ENCODE measurements around the gene SF3B1.
"Not testable (repeated sequence)": the region's sequence is repeated elsewhere in the genome, so short reads cannot be mapped to it uniquely, and the experiment has no call there.

SF3B1 gene

DNA sequence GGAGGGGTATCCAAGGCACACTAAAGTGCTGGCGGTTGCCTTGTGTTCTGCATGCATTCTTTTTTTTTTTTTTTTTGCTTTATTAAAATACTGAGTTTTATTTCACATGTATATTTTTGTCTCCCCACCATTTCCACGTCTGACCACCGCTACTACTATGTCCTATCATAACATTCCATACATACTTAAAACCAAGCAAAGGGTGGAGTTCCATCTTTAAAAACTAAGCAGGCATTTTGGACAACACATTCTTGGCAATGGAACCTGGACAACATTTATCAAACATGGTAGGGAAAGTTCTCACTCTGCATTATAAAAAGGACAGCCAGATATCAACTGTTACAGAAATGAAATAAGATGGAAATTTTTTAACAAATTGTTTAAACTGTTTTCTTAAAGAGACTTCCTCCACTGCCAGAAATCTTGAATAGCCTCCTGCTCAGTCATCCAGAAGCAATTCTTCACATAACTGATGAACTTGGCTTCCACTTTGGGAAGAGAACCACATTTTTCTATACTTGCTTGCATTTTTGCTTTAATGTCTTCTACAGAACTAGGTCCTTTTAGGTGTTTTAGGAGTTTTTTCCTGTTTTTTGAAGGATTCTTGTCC lies 55.4 kb downstream of the SF3B1 start:
- DNase-seq = not testable (repeated sequence)

DNA sequence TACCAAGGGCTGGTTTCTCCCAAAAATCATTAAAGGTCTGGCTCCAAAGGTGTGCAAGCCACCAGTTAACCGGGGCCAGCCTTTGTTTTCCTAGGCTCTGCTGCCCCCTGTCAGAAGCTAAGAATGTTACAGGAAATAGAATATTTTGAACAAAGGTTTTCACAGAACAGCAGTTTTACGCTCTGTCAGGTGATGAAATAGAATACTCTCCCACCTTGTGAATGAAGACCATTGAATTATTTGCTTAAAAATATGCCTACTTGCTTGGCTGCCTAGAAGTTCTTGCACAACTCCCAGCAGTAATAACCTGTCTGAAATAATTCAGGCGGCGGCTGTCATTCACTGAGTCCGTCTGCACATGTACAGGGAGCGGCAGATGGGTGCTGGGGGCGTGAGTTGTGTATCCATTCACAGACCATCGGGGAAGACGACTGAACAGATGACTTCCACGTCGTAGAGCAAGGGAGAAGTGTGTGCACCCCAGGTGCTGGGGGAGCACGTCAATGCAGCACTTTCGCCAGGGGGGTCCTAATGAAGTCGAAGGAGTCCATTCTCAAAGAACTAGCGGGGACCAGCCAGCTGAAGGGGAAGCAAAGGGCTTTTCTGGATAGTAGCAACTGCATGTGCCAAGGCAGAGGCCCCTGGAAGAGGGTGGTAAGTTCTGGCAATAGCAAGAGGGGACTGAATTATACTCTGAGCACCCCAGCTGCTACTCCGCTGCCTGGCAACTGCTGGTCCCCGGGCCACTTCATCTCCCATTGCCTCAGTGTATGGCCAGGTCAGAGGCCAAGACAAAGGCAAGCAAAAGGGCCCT lies 56.1 kb downstream of the SF3B1 start:
- DNase-seq = peak; percentile 78

DNA sequence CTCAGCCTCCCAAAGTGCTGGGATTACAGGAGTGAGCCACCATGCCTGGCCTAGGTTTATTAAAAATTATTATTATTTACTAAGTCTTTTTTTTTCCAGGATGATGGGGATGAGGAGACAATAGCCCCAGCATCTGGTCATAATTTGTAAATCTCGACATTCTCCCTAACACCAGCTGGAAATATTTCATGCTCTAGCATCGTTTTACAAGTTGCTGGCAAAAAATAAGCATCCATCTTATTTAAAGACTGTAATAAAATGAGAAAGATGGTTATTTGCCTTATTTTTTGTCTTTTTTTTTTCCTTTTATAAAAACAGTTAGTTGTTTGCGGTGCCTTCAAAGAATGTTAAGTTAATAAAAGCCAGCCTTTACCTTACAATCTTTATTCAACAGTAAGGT lies 56.7 kb downstream of the SF3B1 start:
- DNase-seq = no peak

DNA sequence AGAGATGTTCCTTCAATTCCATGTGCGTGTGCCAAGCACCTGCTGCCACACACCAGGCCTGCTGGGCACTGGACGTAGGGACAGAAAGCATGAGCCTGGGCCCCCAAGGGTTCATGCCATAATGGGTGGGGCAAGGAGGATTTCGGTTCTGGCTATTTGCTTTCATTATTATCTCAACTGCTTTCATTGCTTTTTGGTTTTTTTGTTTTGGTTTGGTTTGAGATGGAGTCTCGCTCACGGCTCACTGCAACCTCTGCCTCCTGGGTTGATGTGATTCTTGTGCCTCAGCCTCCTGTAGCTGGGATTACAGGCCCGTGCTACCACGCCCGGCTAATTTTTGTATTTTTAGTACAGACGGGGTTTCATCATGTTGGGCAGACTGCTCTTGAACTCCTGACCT lies 57.2 kb downstream of the SF3B1 start:
- no peak for DNase-seq

DNA sequence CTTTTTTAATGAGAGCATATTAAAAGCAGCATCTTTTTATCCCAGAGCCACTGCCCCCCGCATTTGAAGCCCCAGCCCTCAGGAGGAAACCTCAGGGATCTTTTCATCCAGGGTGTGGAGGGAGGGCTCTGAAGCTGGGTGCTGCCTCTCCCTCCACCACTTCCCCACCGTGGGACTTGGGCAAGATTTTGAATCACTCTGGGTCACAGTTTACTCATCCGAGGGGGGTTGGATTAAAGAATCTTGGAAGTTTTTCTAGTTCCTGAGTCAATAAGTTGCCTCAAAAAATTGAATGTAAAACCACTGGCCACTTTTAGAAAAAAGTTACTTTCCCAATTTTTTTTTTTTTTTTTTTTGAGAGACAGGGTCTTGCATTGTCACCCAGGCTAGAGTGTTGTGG lies 62.2 kb downstream of the SF3B1 start:
- no peak for DNase-seq

DNA sequence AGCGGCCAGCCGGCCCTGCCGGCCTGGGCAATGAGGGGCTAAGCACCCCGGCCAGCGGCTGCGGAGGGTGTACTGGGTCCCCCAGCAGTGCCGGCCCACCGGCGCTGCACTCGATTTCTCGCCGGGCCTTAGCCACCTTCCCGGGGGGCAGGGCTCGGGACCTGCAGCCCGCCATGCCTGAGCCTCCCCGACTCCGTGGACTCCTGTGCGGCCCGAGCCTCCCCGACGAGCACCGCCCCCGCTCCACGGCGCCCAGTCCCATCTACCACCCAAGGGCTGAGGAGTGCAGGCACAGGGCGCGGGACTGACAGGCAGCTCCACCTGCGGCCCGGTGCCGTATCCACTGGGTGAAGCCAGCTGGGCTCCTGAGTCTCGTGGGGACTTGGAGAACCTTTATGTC lies 64.2 kb downstream of the SF3B1 start:
- not testable (repeated sequence) for DNase-seq

DNA sequence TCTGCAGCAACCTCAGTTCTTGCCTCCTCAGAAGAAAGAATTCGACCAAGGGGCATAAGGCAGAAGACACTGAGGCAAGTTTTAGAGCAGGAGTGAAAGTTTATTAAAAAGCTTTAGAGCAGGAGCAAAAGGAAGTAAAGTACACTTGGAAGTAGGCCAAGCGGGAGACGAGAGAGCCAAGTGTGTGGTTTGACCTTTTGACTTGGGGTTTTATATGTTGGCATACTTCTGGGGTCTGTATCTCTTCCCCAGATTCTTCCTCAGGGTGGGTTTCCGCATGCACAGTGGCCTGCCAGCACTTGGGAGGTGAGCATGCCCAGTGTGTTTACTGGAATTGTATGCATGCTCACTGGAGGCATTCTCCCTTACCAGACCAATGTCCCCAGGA lies 64.9 kb downstream of the SF3B1 start:
- DNase-seq = no peak

DNA sequence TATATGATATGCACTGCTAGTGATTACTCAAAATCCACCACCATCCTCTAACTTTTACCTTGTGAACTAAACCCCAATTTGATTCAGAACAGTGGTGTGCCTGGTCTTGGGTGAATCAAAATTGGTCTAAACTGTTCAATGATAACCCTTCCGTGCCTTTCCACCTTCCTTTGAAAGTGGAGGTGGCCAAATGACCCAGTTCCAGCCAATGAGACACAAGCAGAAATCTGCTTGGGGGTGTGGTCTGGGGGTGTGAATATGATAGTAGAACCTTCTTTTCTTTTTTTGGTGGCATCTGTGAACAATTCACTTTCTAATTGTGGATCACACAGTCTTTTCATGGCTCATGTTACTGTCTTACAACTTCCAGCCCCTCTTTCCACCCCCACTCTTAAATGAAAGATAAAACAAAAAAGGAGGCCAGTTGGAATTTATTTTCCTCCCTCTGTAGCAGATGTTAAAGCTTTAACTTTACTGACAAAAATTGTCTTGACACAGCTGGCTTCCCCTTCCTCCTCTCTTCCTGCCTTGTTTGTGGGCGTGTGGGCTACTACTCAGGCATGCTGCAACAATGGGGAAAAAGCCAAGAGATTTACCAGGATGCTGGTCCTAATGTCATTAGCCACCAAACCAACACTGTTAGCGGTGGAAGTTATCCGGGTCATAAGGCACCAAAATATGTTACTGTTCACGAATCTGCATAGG lies 65.4 kb downstream of the SF3B1 start:
- no peak for DNase-seq

DNA sequence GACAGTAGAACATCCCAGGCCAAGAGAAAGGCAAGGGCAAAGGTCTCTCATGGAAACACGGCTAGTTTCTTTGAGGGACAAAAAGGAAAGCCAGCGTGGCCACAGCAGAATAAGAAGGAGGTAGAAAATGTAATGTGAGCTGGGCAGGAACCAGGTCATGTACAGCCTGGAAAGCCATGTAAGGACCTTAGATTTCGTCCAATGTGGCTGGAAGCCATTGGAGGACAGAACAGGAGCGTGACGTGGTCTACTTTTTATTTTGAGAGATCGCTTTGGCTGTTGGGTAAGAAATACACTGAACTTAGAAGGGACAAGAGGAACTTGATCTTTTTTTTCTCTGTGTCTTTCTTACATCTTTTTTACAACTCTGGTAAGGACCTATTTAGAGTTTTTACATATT lies 66.4 kb downstream of the SF3B1 start:
- no peak for DNase-seq

DNA sequence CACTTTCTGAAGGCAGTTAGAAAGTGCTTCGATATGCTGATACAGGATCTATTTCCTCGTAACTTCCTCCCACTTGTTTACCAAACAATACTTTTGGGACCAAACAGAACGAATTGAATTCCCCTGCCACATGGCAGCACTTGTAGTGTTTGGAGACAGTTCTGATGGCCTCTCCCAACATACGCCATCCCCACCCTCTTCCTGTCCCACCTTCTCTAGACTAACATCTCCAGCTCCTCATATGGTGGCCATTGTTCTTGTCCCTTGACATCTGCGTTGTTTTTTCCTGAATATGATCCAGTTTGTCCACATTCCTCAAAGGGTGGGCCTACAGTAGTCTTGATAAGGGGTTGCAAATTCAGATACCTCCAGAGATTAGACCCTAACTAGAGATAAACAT lies 70.8 kb downstream of the SF3B1 start:
- DNase-seq = no peak

DNA sequence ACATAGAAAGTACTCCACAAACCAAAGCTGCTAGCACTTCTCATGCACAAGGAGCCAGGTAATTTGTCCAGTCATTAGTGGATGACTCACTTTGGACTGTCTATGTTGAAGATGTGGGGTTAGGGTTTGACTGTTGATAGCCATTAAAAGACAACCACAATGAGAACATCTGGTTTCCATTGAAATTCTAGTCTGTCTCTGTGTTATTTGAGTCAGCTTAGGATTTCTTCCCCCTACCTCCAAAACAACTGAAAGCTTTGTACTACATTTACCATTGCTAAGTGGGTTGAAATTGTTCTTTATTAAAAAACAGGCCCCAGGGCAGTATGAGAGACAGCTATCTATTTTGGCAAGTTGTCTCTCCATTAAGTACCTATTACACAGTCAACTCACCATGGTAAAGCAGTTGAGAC lies 74.1 kb downstream of the SF3B1 start:
- peak; percentile 71 for DNase-seq

DNA sequence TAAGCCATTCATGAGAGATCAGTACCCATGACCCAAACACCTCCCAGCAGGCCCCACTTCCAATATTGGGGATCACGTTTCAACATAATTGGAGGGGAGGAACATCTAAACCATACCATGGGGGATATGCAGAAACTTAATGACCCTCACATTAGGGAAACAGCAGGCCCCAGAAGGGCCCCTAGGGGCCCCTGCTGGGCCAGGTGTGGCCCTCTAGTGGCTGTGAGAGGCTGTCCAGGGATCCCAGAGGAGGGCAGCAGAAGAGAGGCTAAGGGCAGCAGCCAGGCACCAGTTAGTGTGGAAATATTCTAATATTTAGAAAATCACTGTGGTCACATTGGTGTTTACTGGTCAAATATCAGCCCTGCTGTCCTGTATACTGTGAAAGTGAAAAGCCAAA lies 75.0 kb downstream of the SF3B1 start:
- no peak for DNase-seq

DNA sequence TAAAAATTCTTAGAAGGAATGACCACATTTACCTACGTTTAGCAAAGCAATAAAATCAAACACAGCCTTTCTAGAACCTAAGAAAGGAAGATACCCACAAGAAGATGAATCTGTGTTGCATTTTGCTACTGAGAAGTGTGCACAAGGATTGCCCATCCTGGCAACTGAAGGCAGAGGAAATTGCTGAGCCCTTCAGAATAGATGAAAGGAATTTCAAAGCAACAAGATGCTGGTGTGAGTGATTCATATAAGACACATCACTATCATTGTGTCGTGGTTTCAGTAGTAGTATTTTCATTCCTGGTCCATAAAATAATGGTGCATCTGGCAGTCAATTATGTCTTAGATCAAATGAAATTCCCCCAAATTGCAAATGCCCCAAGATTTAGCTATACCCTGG lies 75.9 kb downstream of the SF3B1 start:
- DNase-seq = peak; percentile 25

DNA sequence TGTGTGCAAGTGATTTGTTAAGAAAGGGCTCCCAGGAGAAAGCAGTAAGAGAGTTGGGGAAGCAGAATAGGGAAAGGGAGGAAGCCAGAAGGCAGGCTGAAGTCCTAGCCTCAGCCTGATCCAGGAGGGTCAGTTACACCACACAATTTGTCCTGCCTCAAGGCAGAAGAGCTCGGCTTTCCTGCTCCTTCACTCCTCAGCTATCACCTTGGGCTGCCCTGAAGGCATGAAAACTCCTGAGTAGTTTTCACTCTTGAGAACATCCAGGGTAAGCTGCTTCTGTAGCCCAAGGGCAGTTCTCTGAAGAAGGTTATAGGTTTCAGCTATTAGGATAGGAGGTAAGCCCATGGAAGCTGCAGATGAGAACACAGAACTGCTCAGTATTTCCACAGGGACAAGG lies 76.8 kb downstream of the SF3B1 start:
- DNase-seq = no peak

DNA sequence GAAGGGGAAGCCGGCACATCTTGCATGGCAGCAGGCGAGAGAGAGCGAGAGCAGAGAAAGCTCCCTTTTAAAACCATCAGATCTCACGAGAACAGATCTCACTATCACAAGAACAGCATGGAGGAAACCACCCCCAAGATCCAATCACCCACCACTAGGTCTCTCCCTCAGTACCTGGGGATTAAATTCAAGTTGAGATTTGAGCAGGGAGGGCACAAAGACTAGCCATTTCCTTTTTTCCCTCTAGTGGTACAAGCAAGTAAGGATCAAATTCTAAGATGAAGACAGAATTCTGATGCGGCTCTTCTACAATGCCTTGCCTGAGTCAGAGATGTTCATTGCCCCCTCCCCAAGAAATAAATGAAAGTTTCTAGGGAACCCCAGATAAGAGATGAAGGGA lies 78.7 kb downstream of the SF3B1 start:
- no peak for DNase-seq

DNA sequence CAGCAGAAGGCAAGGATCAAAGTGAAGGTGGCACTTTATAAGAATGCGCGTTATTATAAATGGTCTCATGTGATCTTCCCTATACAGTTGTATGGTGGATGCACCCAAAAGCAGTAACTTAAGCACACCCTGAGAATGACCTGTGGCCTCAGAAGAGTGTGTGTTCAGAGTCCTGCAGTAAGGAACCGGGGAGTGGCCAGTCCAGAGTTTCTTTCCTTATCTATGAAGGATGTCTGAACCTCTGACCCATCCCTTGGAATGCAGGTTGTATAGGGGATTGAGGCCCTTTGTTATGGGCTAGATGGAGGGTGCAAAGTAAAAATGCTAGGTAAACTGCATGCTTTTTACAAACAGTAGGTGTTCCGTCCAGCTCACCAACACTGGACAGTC lies 80.7 kb downstream of the SF3B1 start:
- no peak for DNase-seq

DNA sequence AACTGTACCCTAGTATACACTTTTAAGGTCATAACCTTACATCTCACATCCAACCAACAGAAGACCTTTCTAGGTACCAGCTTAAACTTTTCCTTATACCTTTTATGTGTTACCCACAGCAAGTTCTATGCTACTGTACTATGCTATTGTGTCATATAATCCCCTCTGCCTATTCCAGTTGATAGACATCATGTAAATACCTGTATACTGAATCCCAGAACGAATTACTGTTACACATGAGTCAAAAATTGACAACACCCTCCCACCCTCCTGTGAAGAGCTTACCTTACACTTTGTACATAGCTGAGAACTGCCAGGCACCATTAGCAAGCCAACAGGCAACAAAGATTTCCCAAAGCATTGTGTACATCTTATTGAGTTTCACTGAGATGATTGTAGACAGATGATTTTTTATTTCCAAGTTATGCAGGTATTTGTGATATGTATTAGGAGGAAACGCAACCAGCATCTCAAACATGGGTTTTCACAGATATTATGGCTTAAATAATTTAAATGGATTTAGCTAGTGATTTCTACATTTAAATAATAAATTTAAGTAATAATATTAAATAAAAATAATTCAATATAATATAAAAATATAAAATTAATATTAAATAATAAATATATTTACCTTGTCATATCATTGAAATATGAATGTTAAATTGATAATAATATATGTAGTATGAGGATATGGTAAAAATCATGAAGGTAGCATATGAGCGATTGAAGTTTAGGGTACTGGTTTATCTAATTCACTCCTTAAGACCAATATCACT lies 81.2 kb downstream of the SF3B1 start:
- DNase-seq = no peak

DNA sequence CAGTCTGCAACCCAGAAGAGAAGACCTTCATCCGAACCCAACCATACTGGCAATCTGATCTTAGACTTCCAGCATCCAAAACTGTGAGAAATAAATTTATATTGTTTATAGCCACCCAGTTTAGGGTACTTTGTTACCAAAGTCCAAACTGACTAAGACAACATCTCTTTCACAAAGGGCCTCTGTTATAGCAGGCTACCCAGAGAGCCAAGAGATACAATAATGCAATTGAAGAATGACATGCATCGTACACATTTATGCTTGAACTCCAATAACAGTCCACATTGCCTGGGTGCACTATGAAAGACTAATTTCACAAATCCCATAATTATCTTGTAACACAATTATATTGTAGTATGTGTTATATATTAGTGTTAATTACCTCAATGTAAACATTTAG lies 85.1 kb downstream of the SF3B1 start:
- DNase-seq = no peak

DNA sequence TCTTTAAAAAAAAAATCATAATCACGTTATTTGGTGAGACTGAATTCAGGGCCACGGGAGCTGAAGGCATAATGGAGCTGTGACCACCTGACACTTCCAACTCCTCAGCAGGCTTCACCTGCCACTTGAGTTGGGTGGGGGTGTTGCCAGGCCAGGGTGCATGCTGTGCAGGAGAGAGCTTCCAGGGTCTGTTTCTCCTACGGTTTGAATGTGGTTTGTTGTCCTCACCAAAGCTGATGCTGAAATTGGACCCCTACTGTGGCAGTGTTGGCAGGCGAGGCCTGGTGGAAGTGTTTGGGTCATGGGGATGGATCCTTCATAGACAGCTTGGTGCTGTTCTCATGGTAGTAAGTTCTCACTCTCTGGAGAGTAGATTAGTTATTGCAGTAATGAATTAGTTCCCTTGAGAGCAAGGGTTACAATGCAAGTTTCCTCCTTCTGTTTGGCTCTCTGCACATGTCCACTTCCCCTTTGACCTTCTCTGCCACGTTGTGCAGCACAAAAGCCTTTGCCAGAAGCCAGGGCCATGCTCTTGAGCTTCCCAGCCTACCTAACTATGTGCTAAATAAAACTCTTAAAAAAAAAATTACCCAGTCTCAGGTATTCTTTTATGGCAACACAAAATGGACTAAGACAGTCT lies 86.0 kb downstream of the SF3B1 start:
- no peak for DNase-seq

DNA sequence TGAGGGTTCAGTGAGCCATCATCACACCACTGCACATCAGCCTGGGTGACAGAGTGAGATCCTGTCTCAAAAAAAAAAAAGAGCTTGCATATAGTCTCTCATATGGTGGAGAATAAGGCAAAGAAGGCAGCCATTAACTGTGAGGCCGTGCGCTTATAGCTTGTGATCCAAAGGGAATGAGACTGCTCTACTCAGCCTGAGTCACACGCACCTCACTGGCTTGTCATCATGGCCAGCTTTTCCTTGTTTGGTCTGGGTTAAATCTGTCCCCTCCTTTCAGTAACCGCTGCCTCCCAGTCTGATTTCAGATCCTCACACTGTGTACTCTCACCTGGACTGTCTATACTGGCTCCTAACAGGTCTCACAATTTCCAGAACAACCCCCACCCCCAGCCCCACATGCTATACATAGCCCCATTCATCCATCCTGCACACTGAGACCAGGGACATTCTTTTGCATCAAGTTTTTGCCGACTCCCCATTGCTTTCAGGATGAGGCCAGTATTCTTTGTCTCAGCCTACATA lies 88.9 kb downstream of the SF3B1 start:
- DNase-seq = no peak

DNA sequence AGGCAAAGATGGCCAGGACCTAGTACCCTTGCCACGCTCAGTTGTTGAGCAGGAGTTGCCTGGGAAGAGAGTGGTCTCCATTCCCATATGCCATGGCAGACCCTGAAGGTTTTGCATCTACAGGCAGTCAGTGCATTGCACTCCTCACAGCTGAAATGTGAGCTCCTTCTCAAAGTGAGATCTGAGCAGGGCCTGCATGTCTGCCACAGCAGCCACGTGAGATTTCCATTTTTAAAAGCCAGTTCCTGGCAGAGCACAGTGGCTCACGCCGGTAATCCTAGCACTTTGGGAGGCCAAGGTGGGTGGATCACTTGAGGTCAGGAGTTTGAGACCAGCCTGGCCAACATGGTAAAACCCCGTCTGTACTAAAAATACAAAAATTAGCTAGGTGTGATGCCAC lies 90.9 kb downstream of the SF3B1 start:
- DNase-seq = not testable (repeated sequence)

DNA sequence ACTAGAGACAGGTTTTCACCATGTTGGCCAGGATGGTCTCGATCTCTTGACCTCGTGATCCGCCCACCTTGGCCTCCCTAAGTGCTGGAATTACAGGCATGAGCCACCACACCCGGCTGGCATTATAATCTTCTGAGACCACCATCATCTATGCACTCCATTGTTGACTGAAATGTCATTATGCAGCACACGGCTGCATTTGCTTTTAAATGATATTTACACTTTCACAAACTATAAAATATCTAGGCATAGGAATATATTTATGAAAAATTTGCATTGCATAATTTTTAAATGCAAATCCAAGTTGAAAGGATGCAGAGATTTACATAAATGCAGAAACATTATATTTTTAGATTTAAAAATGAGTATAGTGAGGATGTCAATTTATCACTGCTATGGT lies 94.2 kb downstream of the SF3B1 start:
- DNase-seq = no peak
